ENCODE results near the gene LATS2.

LATS2 gene

GRCh38 chr13:20984879-20985278, 76.5 kb downstream of the LATS2 start:
- no peak overlapping the region for H3K4me3 ChIP-seq (ENCODE audit: low read depth, low read length)
- TF ChIP-seq, protein P1, sequence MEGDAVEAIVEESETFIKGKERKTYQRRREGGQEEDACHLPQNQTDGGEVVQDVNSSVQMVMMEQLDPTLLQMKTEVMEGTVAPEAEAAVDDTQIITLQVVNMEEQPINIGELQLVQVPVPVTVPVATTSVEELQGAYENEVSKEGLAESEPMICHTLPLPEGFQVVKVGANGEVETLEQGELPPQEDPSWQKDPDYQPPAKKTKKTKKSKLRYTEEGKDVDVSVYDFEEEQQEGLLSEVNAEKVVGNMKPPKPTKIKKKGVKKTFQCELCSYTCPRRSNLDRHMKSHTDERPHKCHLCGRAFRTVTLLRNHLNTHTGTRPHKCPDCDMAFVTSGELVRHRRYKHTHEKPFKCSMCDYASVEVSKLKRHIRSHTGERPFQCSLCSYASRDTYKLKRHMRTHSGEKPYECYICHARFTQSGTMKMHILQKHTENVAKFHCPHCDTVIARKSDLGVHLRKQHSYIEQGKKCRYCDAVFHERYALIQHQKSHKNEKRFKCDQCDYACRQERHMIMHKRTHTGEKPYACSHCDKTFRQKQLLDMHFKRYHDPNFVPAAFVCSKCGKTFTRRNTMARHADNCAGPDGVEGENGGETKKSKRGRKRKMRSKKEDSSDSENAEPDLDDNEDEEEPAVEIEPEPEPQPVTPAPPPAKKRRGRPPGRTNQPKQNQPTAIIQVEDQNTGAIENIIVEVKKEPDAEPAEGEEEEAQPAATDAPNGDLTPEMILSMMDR (IDR thresholded peaks at IDR 0.05; ENCODE audit: low read depth, low read length), result no peak

DNA sequence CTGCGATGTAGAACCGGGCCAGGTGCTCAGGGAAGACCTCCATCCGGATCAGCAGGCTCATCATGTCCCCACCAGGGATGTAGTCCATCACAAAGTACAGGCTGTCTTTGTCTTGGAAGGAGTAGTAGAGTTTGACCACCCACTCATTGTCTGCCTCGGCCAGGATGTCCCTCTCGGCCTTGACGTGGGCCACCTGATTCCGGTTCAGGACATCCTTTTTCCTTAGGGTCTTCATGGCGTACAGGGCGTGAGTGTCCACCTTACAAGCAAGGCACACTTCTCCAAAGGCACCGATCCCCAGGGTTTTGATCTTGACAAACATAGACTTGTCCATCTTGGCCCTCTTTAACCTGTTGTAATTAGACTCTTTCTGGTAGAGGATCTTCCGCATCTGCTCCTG, 78.0 kb downstream of the LATS2 start:
- H3K4me3 ChIP-seq (ENCODE audit: low read depth, low read length), result no peak overlapping the region
- TF ChIP-seq, protein P1 (IDR thresholded peaks at IDR 0.05; ENCODE audit: low read depth, low read length), result no peak

GRCh38 chr13:20981370-20982095, 79.9 kb downstream of the LATS2 start:
- no peak overlapping the region for H3K4me3 ChIP-seq (ENCODE audit: low read depth, low read length)
- TF ChIP-seq, protein P1 (IDR thresholded peaks at IDR 0.05; ENCODE audit: low read depth, low read length), result no peak

GRCh38 chr13:20980899-20981298, 80.5 kb downstream of the LATS2 start:
- no peak overlapping the region for H3K4me3 ChIP-seq (ENCODE audit: low read depth, low read length)

GRCh38 chr13:20980430-20980829, 81.0 kb downstream of the LATS2 start:
- H3K4me3 ChIP-seq (ENCODE audit: low read depth, low read length), result no peak overlapping the region
- TF ChIP-seq, protein P1 (IDR thresholded peaks at IDR 0.05; ENCODE audit: low read depth, low read length), result no peak

More at GRCh38 chr13:20980899-20981298, 80.5 kb downstream of the LATS2 start:
- TF ChIP-seq, protein P1 (IDR thresholded peaks at IDR 0.05; ENCODE audit: low read depth, low read length), result no peak

GRCh38 chr13:20977394-20977793, 84.0 kb downstream of the LATS2 start:
- TF ChIP-seq, protein P1 (IDR thresholded peaks at IDR 0.05; ENCODE audit: low read depth, low read length), result no peak
- H3K4me3 ChIP-seq (ENCODE audit: low read depth, low read length), result no peak overlapping the region

DNA sequence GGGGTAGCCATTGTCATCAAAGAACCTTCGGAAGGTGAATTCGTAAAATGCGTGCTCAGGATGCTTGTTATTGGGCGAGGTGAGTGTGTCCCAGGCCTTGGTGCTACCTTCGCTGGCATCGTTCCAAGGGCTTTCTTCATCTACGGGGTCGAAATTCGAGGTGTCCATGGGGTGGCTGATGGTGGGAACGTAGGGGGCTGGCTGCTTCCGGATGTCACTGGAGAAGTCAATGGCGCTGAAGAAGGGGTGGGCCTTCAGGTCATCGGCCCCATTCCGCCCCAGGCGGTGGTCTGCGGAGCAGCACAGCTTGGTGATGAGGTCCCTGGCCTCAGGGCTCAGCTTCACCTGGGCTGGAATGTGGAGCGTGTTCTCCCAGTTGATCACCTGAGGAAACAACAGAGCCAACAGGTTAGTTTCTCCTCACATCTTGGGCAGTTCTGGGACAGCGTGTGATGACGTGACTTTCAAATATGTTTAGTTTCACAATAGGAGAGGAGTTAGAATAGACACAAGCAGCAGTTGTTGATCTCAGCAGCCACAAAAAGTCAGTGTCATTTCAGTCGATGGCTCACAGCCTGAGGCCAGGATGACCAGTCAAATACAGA, 86.3 kb downstream of the LATS2 start:
- TF ChIP-seq, protein P1 (IDR thresholded peaks at IDR 0.05; ENCODE audit: low read depth, low read length), result no peak
- no peak overlapping the region for H3K4me3 ChIP-seq (ENCODE audit: low read depth, low read length)
